ENCODE data around the gene PADI2. TPM values are rescaled to one million over a fixed set of nuclear protein-coding genes. Genes with fewer than 3 reads are reported as not detected.
A peak's percentile ranks its signal among the peaks of the same experiment; 100 is the strongest.

Gene PADI2
- total and polyA plus RNA-seq, 9 of the 15 experiments (the other 6 are each of a cell fraction or from before 2014, with no cell fraction given): 0.01 to 0.11 (median 0.01) TPM; not detected in 5

DNA sequence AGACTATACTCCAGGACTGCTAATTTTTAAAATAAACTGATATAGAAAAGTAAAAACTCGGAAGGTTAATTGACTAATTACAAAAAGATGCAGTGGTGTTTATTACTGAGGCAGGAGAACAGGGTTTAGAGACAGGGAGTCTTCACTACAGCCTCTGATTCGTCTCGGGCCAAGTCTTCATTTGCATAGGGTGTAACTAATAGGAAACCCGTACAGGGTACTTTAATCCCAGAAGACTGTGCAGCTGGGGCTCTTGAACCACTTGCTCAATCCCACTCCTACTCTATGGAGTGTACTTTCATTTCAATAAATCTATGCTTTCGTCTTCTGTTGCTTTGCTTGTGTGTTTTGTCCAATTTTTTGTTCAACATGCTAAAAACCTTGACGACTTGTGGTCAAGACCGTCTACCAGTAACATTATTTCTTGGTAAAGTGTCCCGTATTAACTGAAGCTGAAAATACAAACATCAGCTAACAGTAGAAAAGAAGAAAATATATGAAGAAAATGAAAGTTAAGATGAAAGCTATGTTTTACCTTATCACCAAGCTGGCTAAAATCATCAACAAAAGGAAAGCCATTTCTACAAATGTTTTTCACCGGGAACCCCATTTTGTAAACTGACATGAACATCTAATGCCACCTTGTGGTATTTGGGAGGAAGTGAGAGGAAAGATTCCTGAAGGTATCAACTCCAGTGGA is 73.5 kb downstream of the PADI2 start:
- Histone ChIP-seq H3K9ac (ENCODE audit: insufficient read depth in 1 of 2, low read depth in 2 of 2, low read length in 2 of 2) (no peak overlapping the region), H3K4me2 (ENCODE audit: insufficient read depth, low read length) (no peak overlapping the region), H3K4me1 (replicated peaks in 1 of 2; ENCODE audit: control insufficient read depth in 2 of 2, insufficient read depth in 2 of 2, low read length in 2 of 2) (no peaks in the 10 kb centered on the region; a peak in 2 of 5 replicates), H3K9me3 (replicated peaks; ENCODE audit: control insufficient read depth, insufficient read depth, low read depth, low read length) (no peaks in the 10 kb centered on the region), H3K9me1 (ENCODE audit: control insufficient read depth, insufficient read depth, low read length) (no peaks in the 10 kb centered on the region), H2AFZ (ENCODE audit: low read depth, low read length) (no peak overlapping the region), H3K27ac (ENCODE audit: extremely low read depth, low read depth, low read length) (no peak overlapping the region), H3K4me3 (no peak overlapping the region), H3K79me2 (ENCODE audit: control insufficient read depth, insufficient read depth, low read length) (peaks cover 54% of the 10 kb centered on the region), H3K27me3 (ENCODE audit: control insufficient read depth in 2 of 2, insufficient read depth in 2 of 2, low read length in 2 of 2) (no peaks in the 10 kb centered on the region), H3K36me3 (ENCODE audit: control insufficient read depth, insufficient read depth, low read length) (peaks cover 75% of the 10 kb centered on the region), H4K20me1 (replicated peaks; ENCODE audit: control insufficient read depth, insufficient read depth, low read length) (0 out of 2 replicates have a peak, but pooled peaks cover 3% of the 10 kb centered on the region)
- in situ Hi-C loops (cut with MboI) (loop anchor here (25.0 kb wide), 1 partner anchor 458 kb away; no protein-coding TSS in a partner anchor), intact Hi-C loops (cut with micrococcal nuclease) (loop anchor here (1.0 to 2.0 kb wide), 2 partner anchors 95 to 424 kb away; no protein-coding TSS in a partner anchor)
- WGBS (ENCODE audit: insufficient coverage, low coverage, missing lambda C conversion rate): 71% methylated on average over 9 of the region's 9 CpGs
- BruUV-seq (replicated peaks): no TSS peak
- ATAC-seq (peak; percentile 80), DNase-seq (ENCODE audit: extremely low read depth in 1 of 4, low spot score in 3 of 4) (peak in 2 of 4 experiments; percentile 58 to 60), FAIRE-seq (peak; percentile 83)
- CTCF ChIA-PET (ENCODE audit: low intra/inter-chr PET ratio): interaction anchor here (1.3 to 2.6 kb wide), 4 partner anchors 82 to 425 kb away, joined by 3 to 34 read pairs (median 13); no protein-coding TSS in a partner anchor
- POLR2A ChIA-PET: interaction anchor here (0.7 to 2.5 kb wide), 6 partner anchors 10 to 425 kb away, joined by 3 to 8 read pairs (median 4); no protein-coding TSS in a partner anchor
- TF ChIP-seq FOS (IDR thresholded peaks at IDR 0.05; ENCODE audit: extremely low read depth, insufficient read length) (no peak), NEUROD1 (IDR thresholded peaks at IDR 0.05; ENCODE audit: borderline replicate concordance, low read depth, low read length, partially characterized antibody) (no peak), BDP1 (IDR thresholded peaks at IDR 0.05; ENCODE audit: insufficient read depth, insufficient read length) (no peak), SUPT5H (IDR thresholded peaks at IDR 0.05) (no peak), ZNF143 (CRISPR knock-in tag; IDR thresholded peaks at IDR 0.05) (no peak), SMC3 (conservative IDR thresholded peaks at IDR 0.05; ENCODE audit: insufficient read depth, low read depth, low read length) (peak; percentile 69), ZFPM2 (CRISPR knock-in tag; IDR thresholded peaks at IDR 0.05) (no peak), RBM15 (IDR thresholded peaks at IDR 0.05; ENCODE audit: insufficient read depth, low read length) (no peak), TARDBP (IDR thresholded peaks at IDR 0.05) (no peak), ZNF124 (CRISPR knock-in tag; IDR thresholded peaks at IDR 0.05) (no peak), ZNF431 (CRISPR knock-in tag; IDR thresholded peaks at IDR 0.05) (no peak), RAD21 (CRISPR knock-in tag; conservative IDR thresholded peaks at IDR 0.05 in 1 of 2, IDR thresholded peaks at IDR 0.05 in 1 of 2) (peak; percentile 84 to 88), MXI1 (IDR thresholded peaks at IDR 0.05; ENCODE audit: low read depth, low read length) (no peak), SRF (CRISPR knock-in tag; IDR thresholded peaks at IDR 0.05) (no peak), SPI1 (IDR thresholded peaks at IDR 0.05; ENCODE audit: borderline replicate concordance, low read depth, low read length) (peak; percentile 45; the same call in 1 of the 2 replicates), L3MBTL2 (IDR thresholded peaks at IDR 0.05) (peak; percentile 21; the same call in 1 of the 2 replicates), TCF3 (CRISPR knock-in tag; IDR thresholded peaks at IDR 0.05) (no peak), SAP30 (IDR thresholded peaks at IDR 0.05; ENCODE audit: borderline replicate concordance, insufficient read depth, low read depth, low read length, poor library complexity, severe bottlenecking) (no peak)
- TF ChIP-seq, protein P1, sequence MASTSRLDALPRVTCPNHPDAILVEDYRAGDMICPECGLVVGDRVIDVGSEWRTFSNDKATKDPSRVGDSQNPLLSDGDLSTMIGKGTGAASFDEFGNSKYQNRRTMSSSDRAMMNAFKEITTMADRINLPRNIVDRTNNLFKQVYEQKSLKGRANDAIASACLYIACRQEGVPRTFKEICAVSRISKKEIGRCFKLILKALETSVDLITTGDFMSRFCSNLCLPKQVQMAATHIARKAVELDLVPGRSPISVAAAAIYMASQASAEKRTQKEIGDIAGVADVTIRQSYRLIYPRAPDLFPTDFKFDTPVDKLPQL (IDR thresholded peaks at IDR 0.05; ENCODE audit: extremely low read depth, insufficient read length): no peak
- TF ChIP-seq, protein P2, sequence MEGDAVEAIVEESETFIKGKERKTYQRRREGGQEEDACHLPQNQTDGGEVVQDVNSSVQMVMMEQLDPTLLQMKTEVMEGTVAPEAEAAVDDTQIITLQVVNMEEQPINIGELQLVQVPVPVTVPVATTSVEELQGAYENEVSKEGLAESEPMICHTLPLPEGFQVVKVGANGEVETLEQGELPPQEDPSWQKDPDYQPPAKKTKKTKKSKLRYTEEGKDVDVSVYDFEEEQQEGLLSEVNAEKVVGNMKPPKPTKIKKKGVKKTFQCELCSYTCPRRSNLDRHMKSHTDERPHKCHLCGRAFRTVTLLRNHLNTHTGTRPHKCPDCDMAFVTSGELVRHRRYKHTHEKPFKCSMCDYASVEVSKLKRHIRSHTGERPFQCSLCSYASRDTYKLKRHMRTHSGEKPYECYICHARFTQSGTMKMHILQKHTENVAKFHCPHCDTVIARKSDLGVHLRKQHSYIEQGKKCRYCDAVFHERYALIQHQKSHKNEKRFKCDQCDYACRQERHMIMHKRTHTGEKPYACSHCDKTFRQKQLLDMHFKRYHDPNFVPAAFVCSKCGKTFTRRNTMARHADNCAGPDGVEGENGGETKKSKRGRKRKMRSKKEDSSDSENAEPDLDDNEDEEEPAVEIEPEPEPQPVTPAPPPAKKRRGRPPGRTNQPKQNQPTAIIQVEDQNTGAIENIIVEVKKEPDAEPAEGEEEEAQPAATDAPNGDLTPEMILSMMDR (IDR thresholded peaks at IDR 0.05 in 2 of 3, conservative IDR thresholded peaks at IDR 0.05 in 1 of 3; ENCODE audit: insufficient read depth in 2 of 3, low read depth in 1 of 3, low read length in 3 of 3): peak; percentile 57 to 91 (median 69); a peak in 5 of 6 replicates
